HL-60 (cell line): ENCODE measurements around the gene PAX5.

Experiments used
- DNase-seq, 2 experiments: peaks; one replicate each; pipeline ENCODE4 v3.0.0-alpha.2; 2010 to 2020; ENCODE audit warnings: low read depth in 1 of 2, low spot score in 1 of 2
- H3K27ac ChIP-seq: fragments of 250-450 bp; sonication (Bioruptor Pico); replicated peaks from 2 replicates; pipeline ENCODE4 v1.5.1; 2020; ENCODE audit warnings: mild to moderate bottlenecking, moderate library complexity
- H3K27me3 ChIP-seq: fragments of 250-450 bp; sonication (Bioruptor Pico); 2 replicates; pipeline ENCODE4 v1.5.1; 2021; ENCODE audit warnings: mild to moderate bottlenecking, moderate library complexity; ENCODE audit not compliant: insufficient read depth, poor library complexity, severe bottlenecking
- H3K4me3 ChIP-seq: replicated peaks from 2 replicates; pipeline ENCODE4 v1.5.1; 2011; ENCODE audit warnings: mild to moderate bottlenecking, control low read depth, low read length; ENCODE audit not compliant: insufficient read depth
- CTCF ChIP-seq: IDR thresholded peaks from one replicate; pipeline ENCODE4 v1.5.1; 2011; ENCODE audit warnings: low read length, control low read depth, inconsistent platforms; ENCODE audit not compliant: insufficient read depth
- GABPA ChIP-seq: IDR thresholded peaks from 2 replicates; pipeline ENCODE4 v1.6.1; 2012; ENCODE audit warnings: low read depth
- POLR2AphosphoS5 ChIP-seq: IDR thresholded peaks from 2 replicates; pipeline ENCODE4 v1.6.1; 2012; ENCODE audit warnings: low read depth
- REST ChIP-seq: IDR thresholded peaks from 2 replicates; pipeline ENCODE4 v1.6.1; 2012; ENCODE audit warnings: low read depth; ENCODE audit not compliant: insufficient replicate concordance
- SPI1 ChIP-seq: IDR thresholded peaks from 2 replicates; pipeline ENCODE4 v1.6.1; 2012; ENCODE audit warnings: low read depth, mild to moderate bottlenecking, borderline replicate concordance

Gene PAX5

GRCh38 chr9:36940500-36940853 lies 93.6 kb downstream of the PAX5 start:
- Histone ChIP-seq H3K27ac (no peak overlapping the region), H3K4me3 (no peak overlapping the region), H3K27me3 (peaks cover 13% of the 10 kb centered on the region)
- TF ChIP-seq POLR2AphosphoS5 (no peak), GABPA (no peak), CTCF (no peak), SPI1 (no peak), REST (no peak)
- DNase-seq: no peak

GRCh38 chr9:36939655-36940499 lies 94.2 kb downstream of the PAX5 start:
- no peak for DNase-seq
- Histone ChIP-seq H3K4me3 (no peak overlapping the region), H3K27me3 (peaks cover 13% of the 10 kb centered on the region), H3K27ac (no peak overlapping the region)
- TF ChIP-seq REST (no peak), POLR2AphosphoS5 (no peak), CTCF (no peak), GABPA (no peak), SPI1 (no peak)

GRCh38 chr9:36939214-36939613 lies 94.9 kb downstream of the PAX5 start:
- Histone ChIP-seq H3K27ac (no peak overlapping the region), H3K27me3 (peaks cover 13% of the 10 kb centered on the region), H3K4me3 (no peak overlapping the region)
- no peak for DNase-seq
- no peak for TF ChIP-seq GABPA
- no peak for TF ChIP-seq SPI1
- TF ChIP-seq CTCF: no peak

GRCh38 chr9:36938617-36939016 lies 95.5 kb downstream of the PAX5 start:
- Histone ChIP-seq H3K4me3 (no peak overlapping the region), H3K27me3 (peaks cover 13% of the 10 kb centered on the region), H3K27ac (no peak overlapping the region)
- no peak for DNase-seq
- TF ChIP-seq GABPA: no peak
